Right ventricle myocardium inferior (tissue), 1 donor: Measurements from ENCODE around the gene FADS1. TPM values are rescaled to one million over a fixed set of nuclear protein-coding genes. Genes with fewer than 3 reads are reported as not detected.
A peak's percentile ranks its signal among the peaks of the same experiment; 100 is the strongest.

Source experiments
- ATAC-seq: fragments of 200-7000 bp; cut with Tn5 transposase; one replicate; pipeline ENCODE4 v1.9.1; 2020; ENCODE audit warnings: mild to moderate bottlenecking, moderate library complexity
- DNase-seq: peaks from one replicate; pipeline ENCODE4 v3.0.0; 2021; ENCODE audit errors: missing footprints
- intact Hi-C: fragments of 100-400 bp; cut with DNase I; formaldehyde crosslinking; loops from one replicate; pipeline ENCODE4 v1.11.0; 2022
- long read RNA-seq: library from polyadenylated mRNA; unstranded; transcript quantifications from one replicate; pipeline ENCODE4 v2.0.0, GENCODE V29; 2021
- total RNA-seq: library from RNA; stranded (reverse); fragmentation: NEBNext Ultra II Directional; extraction: Animal tissue kit (Norgen Biotek cat#: 25700); gene quantifications from one replicate; pipeline ENCODE4 v1.2.1, GENCODE V29; 2021
- donor health status: DM: no; HTN: yes; CAD: no; lungs with severe emphysema.

FADS1 gene
- 25.7 TPM for total RNA-seq
- long read RNA-seq, full-length matches to known transcripts: 31 of 39 reads
- long read RNA-seq, partial matches to known transcripts: 2 of 39 reads
- long read RNA-seq, other reads (novel, unspliced or antisense): 6 of 39 reads

- peak; percentile 95 for DNase-seq
- peak; percentile 53 for ATAC-seq
- intact Hi-C loops: loop anchor here (5.0 kb wide), 4 partner anchors 35 to 290 kb away; partner anchors contain the start of genes FADS3 and FTH1
Measured at GRCh38 chr11:61816736-61817455, at the start of gene FADS1. Gene FADS1 (minus strand): TSS chr11:61817003. CDS start chr11:61816929, 74 bp downstream.

GRCh38 chr11:61866231-61866957, 49.6 kb upstream of the FADS1 start:
- ATAC-seq (no peak), DNase-seq (peak; percentile 32)
- intact Hi-C loops: no loop called here

GRCh38 chr11:61864814-61865775, 48.3 kb upstream of the FADS1 start:
- no peak for ATAC-seq
- peak; percentile 62 for DNase-seq
- intact Hi-C loops: loop anchor here (5.0 kb wide), 1 partner anchor 38 kb away; the partner anchor contains the start of gene FADS2

- ATAC-seq (no peak), DNase-seq (peak; percentile 48)
- intact Hi-C loops: loop anchor here (5.0 kb wide), 1 partner anchor 36 kb away; the partner anchor contains the start of gene FADS2
Measured at GRCh38 chr11:61863548-61864081, 46.8 kb upstream of the FADS1 start.

GRCh38 chr11:61862714-61863547, 46.1 kb upstream of the FADS1 start:
- ATAC-seq (no peak), DNase-seq (peak; percentile 37)
- intact Hi-C loops: loop anchor here (5.0 kb wide), 1 partner anchor 36 kb away; the partner anchor contains the start of gene FADS2

- DNase-seq: peak; percentile 35
- intact Hi-C loops: loop anchor here (5.0 kb wide), 1 partner anchor 34 kb away; the partner anchor contains the start of gene FADS2
- ATAC-seq: peak; percentile 80
Measured at GRCh38 chr11:61861634-61862033, 44.8 kb upstream of the FADS1 start.

- intact Hi-C loops: loop anchor here (5.0 kb wide), 1 partner anchor 33 kb away; the partner anchor contains the start of gene FADS2
- peak; percentile 77 for ATAC-seq
- DNase-seq: peak; percentile 78
Measured at GRCh38 chr11:61860054-61860903, 43.5 kb upstream of the FADS1 start.

GRCh38 chr11:61855939-61856680, 39.3 kb upstream of the FADS1 start:
- intact Hi-C loops: no loop called here
- ATAC-seq (no peak), DNase-seq (peak; percentile 50)

GRCh38 chr11:61854966-61855714, 38.3 kb upstream of the FADS1 start:
- intact Hi-C loops: loop anchor here (5.0 kb wide), 1 partner anchor 38 kb away; the partner anchor contains the start of gene FADS1
- DNase-seq (peak; percentile 63), ATAC-seq (no peak)

- intact Hi-C loops: loop anchor here (5.0 kb wide), 1 partner anchor 37 kb away; the partner anchor contains the start of gene FADS1
- ATAC-seq: no peak
Measured at GRCh38 chr11:61854206-61854895, 37.5 kb upstream of the FADS1 start.

GRCh38 chr11:61853698-61854169, 36.9 kb upstream of the FADS1 start:
- ATAC-seq (peak; percentile 49), DNase-seq (peak; percentile 56)
- intact Hi-C loops: loop anchor here (5.0 kb wide), 1 partner anchor 36 kb away; the partner anchor contains the start of gene FADS1

More at GRCh38 chr11:61854206-61854895, 37.5 kb upstream of the FADS1 start:
- peak; percentile 62 for DNase-seq

- intact Hi-C loops: loop anchor here (5.0 kb wide), 1 partner anchor 35 kb away; the partner anchor contains the start of gene FADS1
- ATAC-seq (no peak), DNase-seq (peak; percentile 31)
Measured at GRCh38 chr11:61851900-61852295, 35.1 kb upstream of the FADS1 start.

GRCh38 chr11:61851113-61851899, 34.5 kb upstream of the FADS1 start:
- DNase-seq (peak; percentile 88), ATAC-seq (peak; percentile 90)
- intact Hi-C loops: loop anchor here (5.0 kb wide), 1 partner anchor 34 kb away; the partner anchor contains the start of gene FADS1
